Stomach smooth muscle (tissue), 2 donors: ENCODE data around the gene NKPD1.
"Not testable (repeated sequence)": the region's sequence is repeated elsewhere in the genome, so short reads cannot be mapped to it uniquely, and the experiment has no call there.

Experiments
- H3K27ac ChIP-seq: one replicate; pipeline ENCODE4 v1.7.0; 2013; ENCODE audit warnings: mild to moderate bottlenecking, low read length, inconsistent platforms
- H3K27me3 ChIP-seq, 2 donors: one replicate each; pipeline ENCODE4 v1.7.0; 2013; ENCODE audit warnings: low read length in 2 of 2; ENCODE audit not compliant: insufficient read depth in 2 of 2, control insufficient read depth in 1 of 2
- H3K36me3 ChIP-seq, 2 donors: one replicate each; pipeline ENCODE4 v1.7.0; 2013; ENCODE audit warnings: low read length in 2 of 2; ENCODE audit not compliant: control insufficient read depth in 2 of 2, insufficient read depth in 2 of 2
- H3K4me1 ChIP-seq: one replicate; pipeline ENCODE4 v1.7.0; 2013; ENCODE audit warnings: low read length; ENCODE audit not compliant: control insufficient read depth, insufficient read depth
- H3K4me3 ChIP-seq, 2 donors: one replicate each; pipeline ENCODE4 v1.7.0; 2013; ENCODE audit warnings: low read length in 2 of 2
- H3K9ac ChIP-seq, 2 donors: one replicate each; pipeline ENCODE4 v1.7.0; 2013; ENCODE audit warnings: low read length in 2 of 2, mild to moderate bottlenecking in 1 of 2
- H3K9me3 ChIP-seq, 2 donors: one replicate each; pipeline ENCODE4 v1.7.0; 2013; ENCODE audit warnings: low read length in 2 of 2; ENCODE audit not compliant: control insufficient read depth in 2 of 2
- donor health status: healthy.
- donor health status: Pancreatic carcinoma.

Gene NKPD1

DNA sequence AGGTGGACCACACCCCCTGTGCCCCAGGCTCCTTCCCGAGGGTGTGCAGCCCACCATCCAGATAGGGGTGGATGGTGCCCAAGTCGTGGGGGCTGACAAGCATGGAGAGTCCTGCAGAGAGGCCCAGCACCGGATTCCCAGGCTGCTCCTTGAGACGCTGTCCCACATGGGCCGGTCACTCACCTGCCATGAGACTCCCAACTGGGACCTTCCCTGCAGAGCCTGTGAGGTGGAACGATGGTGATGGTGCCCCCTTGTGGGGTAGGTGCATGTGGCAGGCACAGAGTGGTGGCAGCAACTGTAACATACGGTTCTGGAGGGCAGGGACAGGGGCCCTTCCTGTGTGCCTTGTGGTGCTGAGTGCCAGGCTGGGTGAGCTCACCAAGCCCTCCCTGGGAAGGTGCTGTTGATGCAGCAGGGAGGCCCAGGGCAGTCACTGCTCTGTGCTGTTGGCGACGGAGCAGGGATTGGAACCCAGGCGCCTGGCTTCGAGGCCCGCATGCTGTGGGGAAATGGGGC lies 34.7 kb downstream of the NKPD1 start:
- Histone ChIP-seq H3K9ac (no peak overlapping the region), H3K9me3 (no peaks in the 10 kb centered on the region), H3K36me3 (peaks cover 2 to 3% of the 10 kb centered on the region in 2 donors), H3K27ac (no peak overlapping the region), H3K4me3 (no peak overlapping the region), H3K27me3 (no peaks in the 10 kb centered on the region), H3K4me1 (no peaks in the 10 kb centered on the region)

GRCh38 chr19:45125360-45125759 lies 35.4 kb downstream of the NKPD1 start:
- Histone ChIP-seq H3K4me3 (no peak overlapping the region), H3K9me3 (no peaks in the 10 kb centered on the region), H3K27ac (no peak overlapping the region), H3K27me3 (no peaks in the 10 kb centered on the region), H3K9ac (no peak overlapping the region), H3K4me1 (no peaks in the 10 kb centered on the region), H3K36me3 (peaks cover 2 to 3% of the 10 kb centered on the region in 2 donors)

DNA sequence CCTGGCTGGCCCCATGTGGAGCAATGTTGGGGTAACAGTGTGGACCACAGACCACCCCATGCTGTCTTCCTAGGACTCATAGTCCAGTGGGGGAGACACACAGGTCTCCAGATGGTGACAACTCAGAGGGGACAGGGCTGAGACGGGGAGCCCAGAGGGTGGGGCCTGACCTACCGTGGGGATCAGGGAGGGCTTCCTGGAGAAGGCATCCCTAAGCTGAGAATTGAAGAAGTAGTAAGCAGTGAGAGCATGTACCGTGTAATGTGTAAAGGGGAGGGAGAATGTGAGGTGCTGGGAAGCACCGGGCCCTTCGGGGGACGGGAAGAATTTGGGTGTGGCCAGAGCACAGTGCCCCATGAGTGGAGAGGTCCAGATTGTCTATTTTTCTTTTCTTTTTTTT lies 36.8 kb downstream of the NKPD1 start:
- Histone ChIP-seq H3K36me3 (peaks cover 2 to 3% of the 10 kb centered on the region in 2 donors), H3K4me1 (no peaks in the 10 kb centered on the region), H3K27me3 (no peaks in the 10 kb centered on the region), H3K9ac (no peak overlapping the region), H3K27ac (no peak overlapping the region), H3K4me3 (no peak overlapping the region), H3K9me3 (no peaks in the 10 kb centered on the region)

DNA sequence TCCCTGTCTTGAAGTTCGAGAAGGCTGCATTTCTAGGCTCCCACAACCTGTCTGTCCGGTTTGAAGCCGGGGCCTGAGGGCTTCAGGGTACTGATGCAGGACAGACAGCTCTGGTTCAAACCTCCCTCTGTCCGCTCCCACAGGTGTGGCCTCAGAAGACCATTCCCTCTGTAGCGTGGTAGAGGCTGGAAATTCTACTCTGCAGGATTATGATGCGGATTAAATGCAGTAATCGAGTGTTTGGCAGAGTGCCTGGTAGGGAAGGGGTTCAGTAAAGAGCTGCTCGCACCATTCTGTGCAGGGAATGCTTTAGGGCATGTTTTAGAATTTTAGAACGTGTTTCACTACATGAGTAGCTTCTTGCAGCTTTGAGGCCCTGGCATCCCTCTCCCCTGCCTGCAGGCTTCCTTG lies 37.3 kb downstream of the NKPD1 start:
- H3K9ac ChIP-seq = no peak overlapping the region
- peaks cover 0 to 2% of the 10 kb centered on the region in 2 donors for H3K36me3 ChIP-seq
- no peak overlapping the region for H3K27ac ChIP-seq
- no peaks in the 10 kb centered on the region for H3K27me3 ChIP-seq
- no peak overlapping the region for H3K4me3 ChIP-seq
- no peaks in the 10 kb centered on the region for H3K4me1 ChIP-seq
- no peaks in the 10 kb centered on the region for H3K9me3 ChIP-seq

GRCh38 chr19:45122832-45123231 lies 38.0 kb downstream of the NKPD1 start:
- Histone ChIP-seq H3K27me3 (no peaks in the 10 kb centered on the region), H3K4me1 (no peaks in the 10 kb centered on the region), H3K9ac (no peak overlapping the region), H3K27ac (no peak overlapping the region), H3K36me3 (peaks cover 0 to 2% of the 10 kb centered on the region in 2 donors), H3K4me3 (no peak overlapping the region), H3K9me3 (no peaks in the 10 kb centered on the region)

GRCh38 chr19:45121827-45122345 lies 38.9 kb downstream of the NKPD1 start:
- Histone ChIP-seq H3K4me1 (peaks cover 5% of the 10 kb centered on the region), H3K27ac (no peak overlapping the region), H3K4me3 (no peak overlapping the region), H3K9ac (no peak overlapping the region), H3K36me3 (peaks cover 0 to 2% of the 10 kb centered on the region in 2 donors), H3K9me3 (no peaks in the 10 kb centered on the region), H3K27me3 (no peaks in the 10 kb centered on the region)

- no peak overlapping the region for H3K4me3 ChIP-seq
- no peaks in the 10 kb centered on the region for H3K9me3 ChIP-seq
- no peaks in the 10 kb centered on the region for H3K27me3 ChIP-seq
- H3K27ac ChIP-seq = no peak overlapping the region
- peaks cover 5% of the 10 kb centered on the region for H3K4me1 ChIP-seq
- peaks cover 0 to 2% of the 10 kb centered on the region in 2 donors for H3K36me3 ChIP-seq
- H3K9ac ChIP-seq = no peak overlapping the region
Measured at GRCh38 chr19:45119582-45119981, 41.2 kb downstream of the NKPD1 start.

GRCh38 chr19:45118591-45119355 lies 42.0 kb downstream of the NKPD1 start:
- not testable (repeated sequence) for H3K9ac ChIP-seq, H3K27ac ChIP-seq, H3K9me3 ChIP-seq, H3K4me3 ChIP-seq, H3K4me1 ChIP-seq, H3K27me3 ChIP-seq, H3K36me3 ChIP-seq

DNA sequence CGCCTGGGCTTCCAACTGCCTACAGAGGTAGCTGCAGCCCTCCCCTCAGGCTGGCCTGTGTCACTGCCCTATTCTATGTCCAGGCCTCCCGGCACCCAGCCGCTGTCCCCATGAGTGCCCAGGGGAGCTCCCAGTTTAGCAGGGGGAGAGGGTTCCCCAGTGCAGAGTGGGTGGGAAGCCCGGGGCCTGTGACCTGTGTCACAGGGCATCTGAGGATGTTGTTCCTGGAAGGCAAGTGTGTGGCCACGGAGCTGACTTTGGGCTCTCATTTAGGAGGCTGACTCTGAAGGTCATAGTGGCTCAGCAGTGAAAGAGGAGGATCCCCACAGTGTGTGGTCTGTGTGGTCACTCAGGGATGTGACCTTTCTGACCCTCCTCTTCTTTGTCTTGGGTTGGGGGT lies 42.7 kb downstream of the NKPD1 start:
- no peaks in the 10 kb centered on the region for H3K27me3 ChIP-seq
- no peak overlapping the region for H3K4me3 ChIP-seq
- H3K4me1 ChIP-seq = peaks cover 5% of the 10 kb centered on the region
- no peaks in the 10 kb centered on the region for H3K9me3 ChIP-seq
- H3K9ac ChIP-seq = no peak overlapping the region
- H3K36me3 ChIP-seq = peaks cover 0 to 1% of the 10 kb centered on the region in 2 donors
- no peak overlapping the region for H3K27ac ChIP-seq

- no peak overlapping the region for H3K9ac ChIP-seq
- H3K27me3 ChIP-seq = no peaks in the 10 kb centered on the region
- H3K4me3 ChIP-seq = no peak overlapping the region
- H3K36me3 ChIP-seq = no peaks in the 10 kb centered on the region
- H3K9me3 ChIP-seq = no peaks in the 10 kb centered on the region
- H3K27ac ChIP-seq = no peak overlapping the region
- H3K4me1 ChIP-seq = peaks cover 5% of the 10 kb centered on the region
Measured at GRCh38 chr19:45117671-45118070, 43.1 kb downstream of the NKPD1 start.

- Histone ChIP-seq H3K27ac (no peak overlapping the region), H3K9me3 (no peaks in the 10 kb centered on the region)
Measured at GRCh38 chr19:45117167-45117594, 43.6 kb downstream of the NKPD1 start.

More at GRCh38 chr19:45117167-45117594, 43.6 kb downstream of the NKPD1 start:
- peaks cover 5% of the 10 kb centered on the region for H3K4me1 ChIP-seq
- H3K9ac ChIP-seq = no peak overlapping the region
- H3K27me3 ChIP-seq = no peaks in the 10 kb centered on the region
- H3K36me3 ChIP-seq = no peaks in the 10 kb centered on the region
- no peak overlapping the region for H3K4me3 ChIP-seq
